Measurements from ENCODE around the gene HARBI1.

Gene HARBI1, protein sequence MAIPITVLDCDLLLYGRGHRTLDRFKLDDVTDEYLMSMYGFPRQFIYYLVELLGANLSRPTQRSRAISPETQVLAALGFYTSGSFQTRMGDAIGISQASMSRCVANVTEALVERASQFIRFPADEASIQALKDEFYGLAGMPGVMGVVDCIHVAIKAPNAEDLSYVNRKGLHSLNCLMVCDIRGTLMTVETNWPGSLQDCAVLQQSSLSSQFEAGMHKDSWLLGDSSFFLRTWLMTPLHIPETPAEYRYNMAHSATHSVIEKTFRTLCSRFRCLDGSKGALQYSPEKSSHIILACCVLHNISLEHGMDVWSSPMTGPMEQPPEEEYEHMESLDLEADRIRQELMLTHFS

DNA sequence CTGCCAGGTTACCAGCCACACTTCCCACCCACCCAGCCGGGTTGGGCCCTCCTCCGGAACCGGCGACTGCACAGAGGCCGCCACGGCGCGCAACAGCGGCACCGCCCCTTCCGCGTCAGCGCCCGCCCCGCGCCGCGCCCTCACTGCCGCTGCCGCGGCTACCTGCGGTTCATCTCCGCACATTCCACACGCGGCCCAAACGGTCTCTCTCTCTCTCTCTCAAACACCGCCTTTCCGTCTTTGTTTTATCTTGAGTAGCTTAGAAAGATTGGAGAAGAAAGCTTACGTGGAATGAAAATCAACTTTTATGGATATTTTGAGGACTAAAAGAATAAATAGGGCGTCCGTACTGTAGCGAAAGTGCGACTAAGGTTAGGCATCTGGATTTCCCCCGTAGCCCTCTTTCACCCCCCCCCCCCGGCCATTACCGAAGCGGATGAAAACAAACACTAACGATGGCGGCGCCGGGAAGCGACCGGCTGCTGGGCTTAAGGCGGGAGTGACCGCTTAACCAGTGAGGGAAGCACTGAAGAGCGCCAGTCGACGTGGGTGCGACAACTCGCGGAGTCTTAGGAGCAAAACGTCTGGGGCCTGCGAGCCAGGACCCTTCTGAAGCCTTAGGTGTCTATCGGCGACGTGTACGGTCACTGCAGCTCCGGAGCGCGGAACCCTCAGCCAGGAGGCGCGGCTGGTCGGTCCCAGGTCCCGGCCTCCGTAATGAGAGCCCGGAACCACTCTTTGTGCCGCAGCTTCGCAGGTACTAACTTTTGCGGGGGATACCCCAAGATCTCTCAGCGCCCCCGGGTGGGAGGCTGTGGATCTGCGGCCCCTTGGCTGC, at the start of gene HARBI1, which contains the start of gene ATG13:
HARBI1 (minus strand) TSS at position 94 of the 838 bp plus-strand sequence. CDS start 990 bp downstream, outside the sequence.
ATG13 (plus strand) TSS at position 420 of the 838 bp plus-strand sequence. CDS start 26,739 bp downstream, outside the sequence.
- peak; percentile 94 for DNase-seq (ENCODE audit: low spot score)

GRCh38 chr11:46666516-46666915, 49.5 kb upstream of the HARBI1 start:
- DNase-seq (ENCODE audit: low spot score): no peak

- no peak for DNase-seq (ENCODE audit: low spot score)
Observed at GRCh38 chr11:46665356-46665755, 48.3 kb upstream of the HARBI1 start.

DNA sequence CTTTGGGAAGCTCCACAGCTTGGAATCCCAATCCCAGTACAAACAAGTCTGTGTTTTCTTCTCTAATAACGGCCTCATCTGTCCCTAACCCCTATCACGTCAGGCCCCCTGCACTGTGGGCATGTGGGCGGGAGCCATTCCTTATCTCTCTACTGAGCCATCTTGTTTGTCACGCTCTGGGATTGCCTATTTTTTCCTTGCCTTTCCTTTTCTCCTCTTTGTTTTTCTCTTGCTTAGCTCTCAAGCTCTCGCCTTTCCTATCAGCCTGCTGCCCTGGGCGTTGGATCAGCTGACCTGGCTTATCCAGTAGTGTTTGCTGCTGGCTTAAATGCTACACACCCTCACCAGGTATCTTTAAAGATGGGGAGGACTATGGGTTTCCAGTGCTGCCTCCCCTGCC, 47.6 kb upstream of the HARBI1 start:
- no peak for DNase-seq (ENCODE audit: low spot score)

GRCh38 chr11:46663277-46663940, 46.4 kb upstream of the HARBI1 start:
- DNase-seq (ENCODE audit: low spot score): no peak

DNA sequence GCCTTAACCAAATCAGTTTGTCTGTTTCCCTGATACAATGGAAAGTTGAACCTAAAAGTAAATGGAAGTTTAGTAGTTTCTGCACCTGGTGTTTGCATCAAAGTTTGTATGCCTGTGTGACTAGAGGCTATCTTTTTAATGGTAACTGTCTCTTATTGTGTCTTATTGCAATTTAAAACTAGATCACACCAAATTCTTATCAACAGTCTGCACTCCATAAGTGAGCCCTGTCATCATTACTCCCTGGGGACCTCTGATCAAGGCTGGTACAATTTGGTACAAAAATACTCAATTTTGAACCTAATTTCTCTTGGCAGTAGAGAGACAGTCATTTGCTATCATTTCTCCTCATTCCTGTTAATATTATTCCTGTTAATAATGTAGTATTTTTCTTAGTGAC, 45.3 kb upstream of the HARBI1 start:
- no peak for DNase-seq (ENCODE audit: low spot score)

DNA sequence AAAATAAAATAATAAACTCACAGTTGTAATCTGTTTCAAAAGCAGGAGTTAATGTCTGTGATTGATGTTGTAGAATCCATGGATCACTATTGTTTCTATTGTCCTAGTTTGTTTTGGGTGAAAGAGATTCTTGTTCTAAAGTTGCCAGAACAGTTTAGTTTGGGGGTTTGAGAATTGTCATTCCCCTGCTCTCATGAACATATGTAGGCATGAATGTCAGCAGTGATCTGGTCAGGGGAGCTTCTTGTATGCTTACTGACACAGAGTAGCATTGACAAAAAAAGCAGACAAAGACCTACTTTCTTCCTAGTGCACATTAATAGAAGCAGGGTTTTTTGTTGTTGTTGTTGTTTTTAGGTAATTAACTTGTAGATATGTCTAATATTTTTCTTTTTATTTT, 44.8 kb upstream of the HARBI1 start:
- DNase-seq (ENCODE audit: low spot score): no peak

GRCh38 chr11:46659908-46660307, 42.9 kb upstream of the HARBI1 start:
- no peak for DNase-seq (ENCODE audit: low spot score)

GRCh38 chr11:46658259-46658658, 41.2 kb upstream of the HARBI1 start:
- no peak for DNase-seq (ENCODE audit: low spot score)

DNA sequence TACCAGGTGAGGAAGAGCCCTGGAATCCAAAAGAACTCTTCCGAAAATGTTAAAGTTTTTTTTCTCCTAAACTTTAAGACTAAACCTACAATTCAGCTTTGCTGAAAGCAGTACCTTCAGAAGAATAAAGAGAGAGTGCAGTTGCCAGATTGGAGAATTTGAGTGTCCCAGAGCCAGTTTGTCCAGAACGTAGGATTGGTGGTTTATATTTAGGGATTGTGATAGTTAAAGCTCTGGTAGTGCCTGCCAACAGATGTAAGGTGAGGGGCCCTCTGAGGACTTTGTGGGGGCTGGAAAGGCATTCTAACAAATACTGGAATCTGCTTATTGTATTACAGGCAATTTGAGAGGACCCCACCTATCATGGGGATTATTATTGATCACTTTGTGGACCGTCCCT, 40.2 kb upstream of the HARBI1 start:
- no peak for DNase-seq (ENCODE audit: low spot score)

GRCh38 chr11:46655631-46656030, 38.6 kb upstream of the HARBI1 start:
- DNase-seq (ENCODE audit: low spot score): no peak

GRCh38 chr11:46649180-46649738, 32.2 kb upstream of the HARBI1 start:
- no peak for DNase-seq (ENCODE audit: low spot score)

GRCh38 chr11:46643986-46644385, 27.0 kb upstream of the HARBI1 start:
- no peak for DNase-seq (ENCODE audit: low spot score)

- DNase-seq (ENCODE audit: low spot score): no peak
Observed at GRCh38 chr11:46643531-46643930, 26.5 kb upstream of the HARBI1 start.

GRCh38 chr11:46642627-46643335, 25.8 kb upstream of the HARBI1 start:
- no peak for DNase-seq (ENCODE audit: low spot score)

DNA sequence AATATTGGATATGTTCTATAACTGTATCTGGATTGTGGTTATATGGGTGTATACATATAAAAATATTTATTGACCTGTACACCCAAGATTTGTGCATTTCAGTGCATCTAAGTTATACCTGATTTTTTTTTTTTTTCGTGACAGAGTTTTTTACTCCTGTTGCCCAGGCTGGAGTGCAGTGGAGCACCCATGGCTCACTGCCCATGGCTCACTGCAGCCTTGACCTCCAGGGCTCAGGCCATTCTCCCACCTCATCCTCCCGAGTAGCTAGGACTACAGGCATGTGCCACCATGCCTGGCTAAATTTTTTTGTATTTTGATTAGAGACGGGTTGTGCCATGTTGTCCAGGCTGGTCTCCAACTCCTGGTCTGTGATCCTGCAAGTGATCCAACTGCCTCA, 24.6 kb upstream of the HARBI1 start:
- DNase-seq (ENCODE audit: low spot score): no peak

- DNase-seq (ENCODE audit: low spot score): no peak
Observed at GRCh38 chr11:46640036-46640788, 23.2 kb upstream of the HARBI1 start.

GRCh38 chr11:46639197-46639839, 22.3 kb upstream of the HARBI1 start:
- DNase-seq (ENCODE audit: low spot score): no peak

GRCh38 chr11:46637546-46637945, 20.5 kb upstream of the HARBI1 start:
- no peak for DNase-seq (ENCODE audit: low spot score)

DNA sequence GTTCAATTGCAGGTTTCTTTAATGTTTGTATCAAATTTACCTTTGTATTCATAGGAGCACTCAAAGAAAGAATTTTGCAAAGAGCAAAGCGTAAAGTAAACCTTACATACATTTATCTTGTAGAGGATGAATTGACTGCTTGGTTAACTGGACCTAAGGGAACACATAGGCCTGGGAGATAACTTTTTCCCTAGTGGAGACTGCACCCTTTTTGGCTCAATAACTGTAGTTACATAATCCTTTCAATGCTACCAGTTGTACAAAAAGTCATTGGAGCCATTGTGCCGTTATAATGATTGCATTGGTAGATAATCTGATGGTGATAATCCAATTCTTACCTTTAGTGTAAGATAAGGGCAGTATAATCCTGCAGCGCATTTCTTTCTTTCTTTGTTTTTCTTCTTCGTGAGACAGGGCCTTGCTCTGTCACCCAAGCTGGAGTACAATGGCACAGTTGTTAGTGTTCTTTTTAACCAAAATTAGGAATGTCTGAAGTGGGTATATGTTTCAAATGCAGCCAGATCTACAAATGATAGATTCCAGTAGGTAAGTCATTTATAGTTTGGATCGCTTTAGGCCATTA, 18.6 kb upstream of the HARBI1 start:
- no peak for DNase-seq (ENCODE audit: low spot score)
